Dermis microvascular lymphatic vessel endothelial cell (primary cell): ENCODE results near the gene PLBD1. TPM values are rescaled to one million over a fixed set of nuclear protein-coding genes. Genes with fewer than 3 reads are reported as not detected.

Experiments
- DNase-seq, 2 donors: peaks; one replicate each; pipeline versions ENCODE4 v3.0.0 to v3.0.0-alpha.2; 2010; ENCODE audit warnings: low read depth in 2 of 2
- total RNA-seq: library from RNA; depleted of rRNA; stranded (reverse); fragments of >200 nt; gene quantifications from 2 replicates; pipeline ENCODE4 v1.2.1, GENCODE V29; 2014

The PLBD1 gene
- 0.38 and 1.0 TPM in 2 replicates for total RNA-seq

GRCh38 chr12:14567351-14568162 is at the start of gene PLBD1:
Gene PLBD1, minus strand, starts transcription at chr12:14567883. Its CDS starts 187 bp downstream, at chr12:14567696.
- DNase-seq = peak in 1 of 2 donors; percentile 7

- DNase-seq = no peak
Measured at GRCh38 chr12:14614704-14615121, 47.0 kb upstream of the PLBD1 start.

- DNase-seq = no peak
Measured at GRCh38 chr12:14613718-14614117, 46.0 kb upstream of the PLBD1 start.

GRCh38 chr12:14612898-14613445 is 45.3 kb upstream of the PLBD1 start:
- DNase-seq = no peak

GRCh38 chr12:14612250-14612649 is 44.6 kb upstream of the PLBD1 start:
- no peak for DNase-seq

GRCh38 chr12:14611640-14612203 is 44.0 kb upstream of the PLBD1 start:
- DNase-seq = no peak

GRCh38 chr12:14607568-14607967 is 39.9 kb upstream of the PLBD1 start:
- DNase-seq = no peak

- no peak for DNase-seq
Measured at GRCh38 chr12:14605401-14605989, 37.8 kb upstream of the PLBD1 start.

- no peak for DNase-seq
Measured at GRCh38 chr12:14601692-14602478, 34.2 kb upstream of the PLBD1 start.

GRCh38 chr12:14597480-14597879 is 29.8 kb upstream of the PLBD1 start:
- DNase-seq = no peak

- DNase-seq = no peak
Measured at GRCh38 chr12:14591719-14592118, 24.0 kb upstream of the PLBD1 start.

GRCh38 chr12:14589169-14590004 is 21.7 kb upstream of the PLBD1 start:
- DNase-seq = no peak

- DNase-seq = no peak
Measured at GRCh38 chr12:14588571-14588970, 20.9 kb upstream of the PLBD1 start.

- DNase-seq = no peak
Measured at GRCh38 chr12:14578646-14579045, 11.0 kb upstream of the PLBD1 start.

- DNase-seq = no peak
Measured at GRCh38 chr12:14577344-14577743, 9.7 kb upstream of the PLBD1 start.

- no peak for DNase-seq
Measured at GRCh38 chr12:14576896-14577295, 9.2 kb upstream of the PLBD1 start.

GRCh38 chr12:14575585-14575984 is 7.9 kb upstream of the PLBD1 start:
- DNase-seq = no peak

- DNase-seq = no peak
Measured at GRCh38 chr12:14573118-14573517, 5.4 kb upstream of the PLBD1 start.

GRCh38 chr12:14572401-14572800 is 4.7 kb upstream of the PLBD1 start:
- no peak for DNase-seq

GRCh38 chr12:14571779-14572178 is 4.1 kb upstream of the PLBD1 start:
- DNase-seq = no peak

GRCh38 chr12:14570231-14570630 is 2.5 kb upstream of the PLBD1 start:
- DNase-seq = no peak
